ENCODE measurements around the gene NUDT14.

The NUDT14 gene

GRCh38 chr14:105144026-105144665 is 37.0 kb downstream of the NUDT14 start:
- TF ChIP-seq EZH2 (IDR thresholded peaks at IDR 0.05; ENCODE audit: borderline replicate concordance, low read depth, low read length, severe bottlenecking) = no peak
- TF ChIP-seq, protein P1, sequence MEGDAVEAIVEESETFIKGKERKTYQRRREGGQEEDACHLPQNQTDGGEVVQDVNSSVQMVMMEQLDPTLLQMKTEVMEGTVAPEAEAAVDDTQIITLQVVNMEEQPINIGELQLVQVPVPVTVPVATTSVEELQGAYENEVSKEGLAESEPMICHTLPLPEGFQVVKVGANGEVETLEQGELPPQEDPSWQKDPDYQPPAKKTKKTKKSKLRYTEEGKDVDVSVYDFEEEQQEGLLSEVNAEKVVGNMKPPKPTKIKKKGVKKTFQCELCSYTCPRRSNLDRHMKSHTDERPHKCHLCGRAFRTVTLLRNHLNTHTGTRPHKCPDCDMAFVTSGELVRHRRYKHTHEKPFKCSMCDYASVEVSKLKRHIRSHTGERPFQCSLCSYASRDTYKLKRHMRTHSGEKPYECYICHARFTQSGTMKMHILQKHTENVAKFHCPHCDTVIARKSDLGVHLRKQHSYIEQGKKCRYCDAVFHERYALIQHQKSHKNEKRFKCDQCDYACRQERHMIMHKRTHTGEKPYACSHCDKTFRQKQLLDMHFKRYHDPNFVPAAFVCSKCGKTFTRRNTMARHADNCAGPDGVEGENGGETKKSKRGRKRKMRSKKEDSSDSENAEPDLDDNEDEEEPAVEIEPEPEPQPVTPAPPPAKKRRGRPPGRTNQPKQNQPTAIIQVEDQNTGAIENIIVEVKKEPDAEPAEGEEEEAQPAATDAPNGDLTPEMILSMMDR (IDR thresholded peaks at IDR 0.05; ENCODE audit: borderline replicate concordance, extremely low read depth, low read length, poor library complexity, severe bottlenecking) = no peak
- no peaks in the 10 kb centered on the region for H3K4me1 ChIP-seq (ENCODE audit: insufficient read depth, low read length)
- no peak overlapping the region for H2AFZ ChIP-seq (ENCODE audit: low read depth, low read length)
- H3K27me3 ChIP-seq (ENCODE audit: insufficient read depth, low read length, poor library complexity) = no peaks in the 10 kb centered on the region
- no peak overlapping the region for H3K9ac ChIP-seq (ENCODE audit: low read depth, low read length)
- ATAC-seq (ENCODE audit: insufficient read depth, low read depth) (no peak), DNase-seq (no peak)
- peaks cover 10% of the 10 kb centered on the region for H3K9me3 ChIP-seq (ENCODE audit: insufficient read depth, low read length, severe bottlenecking)
- no peaks in the 10 kb centered on the region for H3K79me2 ChIP-seq (ENCODE audit: insufficient read depth, low read length)
- H3K36me3 ChIP-seq (ENCODE audit: insufficient read depth, low read length) = no peaks in the 10 kb centered on the region
- no peak overlapping the region for H3K4me3 ChIP-seq (ENCODE audit: low read depth in 1 of 2, low read length in 2 of 2)
- H3K4me2 ChIP-seq (ENCODE audit: insufficient read depth, low read length) = no peak overlapping the region
- no peak overlapping the region for H3K27ac ChIP-seq (ENCODE audit: low read length)
- H4K20me1 ChIP-seq (ENCODE audit: insufficient read depth, low read length) = no peaks in the 10 kb centered on the region; the same call in 1 of the 2 replicates

GRCh38 chr14:105143451-105144025 is 37.6 kb downstream of the NUDT14 start:
- no peak overlapping the region for H3K4me3 ChIP-seq (ENCODE audit: low read depth in 1 of 2, low read length in 2 of 2)
- H3K27me3 ChIP-seq (ENCODE audit: insufficient read depth, low read length, poor library complexity) = no peaks in the 10 kb centered on the region
- H3K9ac ChIP-seq (ENCODE audit: low read depth, low read length) = no peak overlapping the region
- no peak overlapping the region for H3K27ac ChIP-seq (ENCODE audit: low read length)
- H2AFZ ChIP-seq (ENCODE audit: low read depth, low read length) = no peak overlapping the region
- H3K79me2 ChIP-seq (ENCODE audit: insufficient read depth, low read length) = no peaks in the 10 kb centered on the region
- no peaks in the 10 kb centered on the region for H3K4me1 ChIP-seq (ENCODE audit: insufficient read depth, low read length)
- ATAC-seq (ENCODE audit: insufficient read depth, low read depth) (no peak), DNase-seq (no peak)
- no peaks in the 10 kb centered on the region for H3K36me3 ChIP-seq (ENCODE audit: insufficient read depth, low read length)
- H4K20me1 ChIP-seq (ENCODE audit: insufficient read depth, low read length) = no peaks in the 10 kb centered on the region; the same call in 1 of the 2 replicates
- TF ChIP-seq, protein P1 (IDR thresholded peaks at IDR 0.05; ENCODE audit: borderline replicate concordance, extremely low read depth, low read length, poor library complexity, severe bottlenecking) = no peak
- TF ChIP-seq EZH2 (IDR thresholded peaks at IDR 0.05; ENCODE audit: borderline replicate concordance, low read depth, low read length, severe bottlenecking) = no peak
- no peak overlapping the region for H3K4me2 ChIP-seq (ENCODE audit: insufficient read depth, low read length)
- H3K9me3 ChIP-seq (ENCODE audit: insufficient read depth, low read length, severe bottlenecking) = peaks cover 10% of the 10 kb centered on the region

DNA sequence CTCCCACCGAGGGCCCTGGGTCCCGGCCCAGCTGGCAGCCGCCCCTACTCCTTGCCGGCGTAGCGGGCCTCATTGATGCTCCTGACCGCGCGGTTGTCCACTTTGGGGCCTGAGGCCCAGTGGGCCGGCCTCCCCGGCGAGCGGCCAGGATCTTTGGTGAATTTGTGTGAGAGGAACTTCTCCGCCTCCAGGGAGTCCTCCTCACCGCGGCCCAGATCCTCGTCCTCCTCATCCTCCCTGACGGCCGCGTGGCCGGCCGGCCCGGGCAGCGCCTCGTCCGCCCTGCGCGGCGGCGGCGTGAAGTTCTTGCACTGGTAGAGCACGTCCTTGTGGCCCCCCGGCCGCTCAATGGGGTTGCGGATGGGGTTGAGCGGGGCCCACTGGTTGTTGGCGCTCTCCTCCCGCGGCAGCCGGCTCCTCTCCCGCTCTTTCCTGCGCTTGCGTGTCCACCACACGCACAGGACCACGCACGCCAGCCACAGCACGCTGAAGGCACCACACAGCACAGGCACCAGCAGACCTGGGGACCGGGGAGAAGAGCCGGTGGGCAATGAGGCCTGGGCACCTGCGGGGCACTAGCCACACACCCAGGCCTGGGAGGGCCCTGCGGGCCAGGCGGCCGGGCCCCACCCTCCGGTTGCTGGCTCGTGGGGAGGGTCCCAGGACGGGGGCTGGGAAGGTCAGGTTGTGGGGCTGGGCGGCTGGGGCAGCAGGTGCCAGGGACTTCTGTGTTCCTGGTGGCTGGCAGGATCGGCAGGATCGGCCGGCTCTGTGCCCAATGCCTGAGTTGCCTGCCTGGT is 38.3 kb downstream of the NUDT14 start:
- Histone ChIP-seq H3K4me2 (ENCODE audit: insufficient read depth, low read length) (no peak overlapping the region), H3K27me3 (ENCODE audit: insufficient read depth, low read length, poor library complexity) (no peaks in the 10 kb centered on the region), H2AFZ (ENCODE audit: low read depth, low read length) (no peak overlapping the region), H3K36me3 (ENCODE audit: insufficient read depth, low read length) (no peaks in the 10 kb centered on the region), H3K79me2 (ENCODE audit: insufficient read depth, low read length) (no peaks in the 10 kb centered on the region), H3K4me3 (ENCODE audit: low read depth in 1 of 2, low read length in 2 of 2) (no peak overlapping the region), H3K4me1 (ENCODE audit: insufficient read depth, low read length) (no peaks in the 10 kb centered on the region), H3K9ac (ENCODE audit: low read depth, low read length) (no peak overlapping the region), H3K9me3 (ENCODE audit: insufficient read depth, low read length, severe bottlenecking) (peaks cover 10% of the 10 kb centered on the region), H4K20me1 (ENCODE audit: insufficient read depth, low read length) (no peaks in the 10 kb centered on the region; the same call in 1 of the 2 replicates), H3K27ac (ENCODE audit: low read length) (no peak overlapping the region)
- no peak for TF ChIP-seq EZH2 (IDR thresholded peaks at IDR 0.05; ENCODE audit: borderline replicate concordance, low read depth, low read length, severe bottlenecking)
- TF ChIP-seq, protein P1 (IDR thresholded peaks at IDR 0.05; ENCODE audit: borderline replicate concordance, extremely low read depth, low read length, poor library complexity, severe bottlenecking) = no peak
- DNase-seq = no peak
- no peak for ATAC-seq (ENCODE audit: insufficient read depth, low read depth)
